SK-N-SH treated with all-trans-retinoic acid at 6 μM for 48 hours (cell line): ENCODE results near the gene USH2A.

ENCODE experiments used
- ATAC-seq: fragments of 200-7000 bp; cut with Tn5 transposase; 3 replicates; pipeline ENCODE4 v1.9.1; 2020; ENCODE audit warnings: mild to moderate bottlenecking, moderate library complexity
- ARNTL ChIP-seq: fragments of 450-650 bp; formaldehyde crosslinking; IDR thresholded peaks from 2 replicates; pipeline ENCODE4 v1.5.0; 2020; ENCODE audit warnings: low read depth, mild to moderate bottlenecking, moderate library complexity, borderline replicate concordance
- BACH2 ChIP-seq: fragments of 250-450 bp; sonication (Bioruptor Pico); IDR thresholded peaks from 2 replicates; pipeline ENCODE4 v1.9.0; 2021; ENCODE audit warnings: mild to moderate bottlenecking, borderline replicate concordance
- CSDC2 ChIP-seq: fragments of 250-450 bp; sonication (Bioruptor Pico); IDR thresholded peaks from 2 replicates; pipeline ENCODE4 v1.5.0; 2020; ENCODE audit warnings: mild to moderate bottlenecking, moderate library complexity
- ESRRG ChIP-seq: fragments of 250-450 bp; sonication (Bioruptor Pico); IDR thresholded peaks from 2 replicates; pipeline ENCODE4 v1.6.1; 2021; ENCODE audit warnings: mild to moderate bottlenecking
- GLIS3 ChIP-seq: fragments of 250-450 bp; sonication (Bioruptor Pico); IDR thresholded peaks from 2 replicates; pipeline ENCODE4 v1.5.0; 2020; ENCODE audit warnings: mild to moderate bottlenecking, moderate library complexity
- ISL1 ChIP-seq: fragments of 250-450 bp; sonication (Bioruptor Pico); IDR thresholded peaks from 2 replicates; pipeline ENCODE4 v2.1.2; 2022; ENCODE audit warnings: mild to moderate bottlenecking, moderate library complexity
- OSR1 ChIP-seq: fragments of 250-450 bp; sonication (Bioruptor Pico); IDR thresholded peaks from 2 replicates; pipeline ENCODE4 v1.8.0; 2022; ENCODE audit warnings: moderate library complexity, mild to moderate bottlenecking, inconsistent platforms
- RARB ChIP-seq: fragments of 250-450 bp; sonication (Bioruptor Pico); IDR thresholded peaks from 2 replicates; pipeline ENCODE4 v1.8.0; 2021; ENCODE audit warnings: mild to moderate bottlenecking, moderate library complexity
- SNAI2 ChIP-seq: fragments of 250-450 bp; sonication (Bioruptor Pico); IDR thresholded peaks from 2 replicates; pipeline ENCODE4 v1.5.0; 2020; ENCODE audit warnings: mild to moderate bottlenecking, moderate library complexity
- TCF4 ChIP-seq: fragments of 250-450 bp; sonication (Bioruptor Pico); IDR thresholded peaks from 2 replicates; pipeline ENCODE4 v1.8.0; 2021; ENCODE audit warnings: mild to moderate bottlenecking, moderate library complexity, borderline replicate concordance
- TOX ChIP-seq: fragments of 250-450 bp; sonication (Bioruptor Pico); IDR thresholded peaks from 2 replicates; pipeline ENCODE4 v1.8.0; 2021; ENCODE audit warnings: mild to moderate bottlenecking, moderate library complexity, borderline replicate concordance
- ZC3H10 ChIP-seq: fragments of 250-450 bp; sonication (Bioruptor Pico); IDR thresholded peaks from 2 replicates; pipeline ENCODE4 v1.5.1; 2021; ENCODE audit warnings: mild to moderate bottlenecking, moderate library complexity
- ZFP3 ChIP-seq: fragments of 250-450 bp; sonication (Bioruptor Pico); IDR thresholded peaks from 2 replicates; pipeline ENCODE4 v1.5.0; 2020; ENCODE audit warnings: mild to moderate bottlenecking, moderate library complexity
- ZFP30 ChIP-seq: fragments of 450-650 bp; formaldehyde crosslinking; IDR thresholded peaks from 2 replicates; pipeline ENCODE4 v1.5.0; 2022; ENCODE audit warnings: mild to moderate bottlenecking, moderate library complexity
- ZNF565 ChIP-seq: fragments of 450-650 bp; formaldehyde crosslinking; conservative IDR thresholded peaks from 2 replicates; pipeline ENCODE4 v1.5.0; 2020; ENCODE audit warnings: low read depth, mild to moderate bottlenecking, moderate library complexity
- ZNF70 ChIP-seq: fragments of 450-650 bp; formaldehyde crosslinking; IDR thresholded peaks from 2 replicates; pipeline ENCODE4 v1.5.0; 2020; ENCODE audit warnings: mild to moderate bottlenecking, moderate library complexity
- TF ChIP-seq, protein P1 (sequence below): fragments of 250-450 bp; sonication (Bioruptor Pico); IDR thresholded peaks from 2 replicates; pipeline ENCODE4 v1.5.1; 2021; ENCODE audit warnings: mild to moderate bottlenecking, moderate library complexity
- TF ChIP-seq, protein P2 (sequence below): fragments of 250-450 bp; sonication (Bioruptor Pico); IDR thresholded peaks from 2 replicates; pipeline ENCODE4 v1.5.0; 2020; ENCODE audit warnings: mild to moderate bottlenecking, moderate library complexity
- TF ChIP-seq, protein P3 (sequence below): fragments of 250-450 bp; sonication (Bioruptor Pico); IDR thresholded peaks from 2 replicates; pipeline ENCODE4 v1.8.0; 2020; ENCODE audit warnings: mild to moderate bottlenecking, moderate library complexity, borderline replicate concordance
- TF ChIP-seq, protein P4 (sequence below): fragments of 250-450 bp; sonication (Bioruptor Pico); IDR thresholded peaks from 2 replicates; pipeline ENCODE4 v1.5.1; 2020; ENCODE audit warnings: low read depth, mild to moderate bottlenecking, moderate library complexity
- TF ChIP-seq, protein P5 (sequence below): fragments of 250-450 bp; sonication (Bioruptor Pico); IDR thresholded peaks from 2 replicates; pipeline ENCODE4 v1.8.0; 2021; ENCODE audit warnings: low read depth, mild to moderate bottlenecking, moderate library complexity, borderline replicate concordance

USH2A gene

DNA sequence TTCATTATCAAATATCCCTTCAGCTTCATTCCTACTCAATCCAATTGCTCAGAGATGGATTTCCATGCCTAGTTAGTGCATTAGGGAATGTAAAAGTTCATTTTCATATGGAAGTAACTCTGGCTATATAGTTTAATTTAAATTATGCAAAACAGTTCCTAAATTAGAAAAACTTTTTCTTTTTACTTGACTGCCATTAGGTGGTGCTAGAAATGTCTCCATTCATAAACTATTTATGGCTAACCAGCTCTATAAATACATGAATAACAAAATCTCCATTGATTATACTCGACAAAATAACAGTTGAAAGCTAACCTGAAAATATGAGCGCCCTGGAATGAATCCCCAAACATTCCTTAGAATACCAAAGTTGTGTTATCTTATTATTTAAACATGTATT, 311.4 kb downstream of the USH2A start:
- TF ChIP-seq, protein P1, sequence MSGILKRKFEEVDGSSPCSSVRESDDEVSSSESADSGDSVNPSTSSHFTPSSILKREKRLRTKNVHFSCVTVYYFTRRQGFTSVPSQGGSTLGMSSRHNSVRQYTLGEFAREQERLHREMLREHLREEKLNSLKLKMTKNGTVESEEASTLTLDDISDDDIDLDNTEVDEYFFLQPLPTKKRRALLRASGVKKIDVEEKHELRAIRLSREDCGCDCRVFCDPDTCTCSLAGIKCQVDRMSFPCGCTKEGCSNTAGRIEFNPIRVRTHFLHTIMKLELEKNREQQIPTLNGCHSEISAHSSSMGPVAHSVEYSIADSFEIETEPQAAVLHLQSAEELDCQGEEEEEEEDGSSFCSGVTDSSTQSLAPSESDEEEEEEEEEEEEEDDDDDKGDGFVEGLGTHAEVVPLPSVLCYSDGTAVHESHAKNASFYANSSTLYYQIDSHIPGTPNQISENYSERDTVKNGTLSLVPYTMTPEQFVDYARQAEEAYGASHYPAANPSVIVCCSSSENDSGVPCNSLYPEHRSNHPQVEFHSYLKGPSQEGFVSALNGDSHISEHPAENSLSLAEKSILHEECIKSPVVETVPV: no peak
- no peak for TF ChIP-seq ESRRG (CRISPR knock-in tag)
- no peak for TF ChIP-seq ZFP3 (CRISPR knock-in tag)
- no peak for TF ChIP-seq TOX (CRISPR knock-in tag)
- no peak for TF ChIP-seq SNAI2 (CRISPR knock-in tag)
- ATAC-seq: peak; percentile 52; the same call in 2 of the 3 replicates

DNA sequence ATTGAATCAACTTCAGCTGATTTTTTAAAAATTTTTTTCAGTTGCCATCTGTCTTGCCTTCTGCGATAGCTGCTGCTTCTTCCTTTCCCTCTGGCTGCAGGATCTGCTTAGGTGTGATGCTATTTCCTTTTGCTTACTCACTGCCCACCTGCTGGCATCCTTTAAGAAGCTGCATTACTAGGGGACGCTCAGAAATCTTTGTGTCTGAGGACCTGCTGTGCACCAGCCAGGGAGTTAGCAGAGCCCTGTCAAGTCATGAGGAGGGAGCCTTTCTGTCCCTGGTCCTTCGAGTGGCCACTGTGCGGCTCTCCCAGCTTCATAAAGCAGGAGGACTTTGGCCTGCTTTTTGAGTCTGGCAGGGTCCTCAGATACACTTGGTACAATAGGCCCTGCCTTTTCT, 327.8 kb downstream of the USH2A start:
- no peak for ATAC-seq
- TF ChIP-seq TOX (CRISPR knock-in tag) (no peak), ZNF70 (CRISPR knock-in tag) (no peak), GLIS3 (CRISPR knock-in tag) (no peak), ISL1 (CRISPR knock-in tag) (no peak), RARB (no peak), TCF4 (CRISPR knock-in tag) (no peak), ZNF565 (no peak), CSDC2 (CRISPR knock-in tag) (no peak), OSR1 (CRISPR knock-in tag) (no peak), SNAI2 (CRISPR knock-in tag) (no peak), ZFP30 (no peak), ESRRG (CRISPR knock-in tag) (no peak), ZC3H10 (CRISPR knock-in tag) (no peak), ZFP3 (CRISPR knock-in tag) (no peak)
- TF ChIP-seq, protein P2, sequence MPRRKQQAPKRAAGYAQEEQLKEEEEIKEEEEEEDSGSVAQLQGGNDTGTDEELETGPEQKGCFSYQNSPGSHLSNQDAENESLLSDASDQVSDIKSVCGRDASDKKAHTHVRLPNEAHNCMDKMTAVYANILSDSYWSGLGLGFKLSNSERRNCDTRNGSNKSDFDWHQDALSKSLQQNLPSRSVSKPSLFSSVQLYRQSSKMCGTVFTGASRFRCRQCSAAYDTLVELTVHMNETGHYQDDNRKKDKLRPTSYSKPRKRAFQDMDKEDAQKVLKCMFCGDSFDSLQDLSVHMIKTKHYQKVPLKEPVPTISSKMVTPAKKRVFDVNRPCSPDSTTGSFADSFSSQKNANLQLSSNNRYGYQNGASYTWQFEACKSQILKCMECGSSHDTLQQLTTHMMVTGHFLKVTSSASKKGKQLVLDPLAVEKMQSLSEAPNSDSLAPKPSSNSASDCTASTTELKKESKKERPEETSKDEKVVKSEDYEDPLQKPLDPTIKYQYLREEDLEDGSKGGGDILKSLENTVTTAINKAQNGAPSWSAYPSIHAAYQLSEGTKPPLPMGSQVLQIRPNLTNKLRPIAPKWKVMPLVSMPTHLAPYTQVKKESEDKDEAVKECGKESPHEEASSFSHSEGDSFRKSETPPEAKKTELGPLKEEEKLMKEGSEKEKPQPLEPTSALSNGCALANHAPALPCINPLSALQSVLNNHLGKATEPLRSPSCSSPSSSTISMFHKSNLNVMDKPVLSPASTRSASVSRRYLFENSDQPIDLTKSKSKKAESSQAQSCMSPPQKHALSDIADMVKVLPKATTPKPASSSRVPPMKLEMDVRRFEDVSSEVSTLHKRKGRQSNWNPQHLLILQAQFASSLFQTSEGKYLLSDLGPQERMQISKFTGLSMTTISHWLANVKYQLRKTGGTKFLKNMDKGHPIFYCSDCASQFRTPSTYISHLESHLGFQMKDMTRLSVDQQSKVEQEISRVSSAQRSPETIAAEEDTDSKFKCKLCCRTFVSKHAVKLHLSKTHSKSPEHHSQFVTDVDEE: no peak
- TF ChIP-seq, protein P1: no peak
- TF ChIP-seq, protein P3, sequence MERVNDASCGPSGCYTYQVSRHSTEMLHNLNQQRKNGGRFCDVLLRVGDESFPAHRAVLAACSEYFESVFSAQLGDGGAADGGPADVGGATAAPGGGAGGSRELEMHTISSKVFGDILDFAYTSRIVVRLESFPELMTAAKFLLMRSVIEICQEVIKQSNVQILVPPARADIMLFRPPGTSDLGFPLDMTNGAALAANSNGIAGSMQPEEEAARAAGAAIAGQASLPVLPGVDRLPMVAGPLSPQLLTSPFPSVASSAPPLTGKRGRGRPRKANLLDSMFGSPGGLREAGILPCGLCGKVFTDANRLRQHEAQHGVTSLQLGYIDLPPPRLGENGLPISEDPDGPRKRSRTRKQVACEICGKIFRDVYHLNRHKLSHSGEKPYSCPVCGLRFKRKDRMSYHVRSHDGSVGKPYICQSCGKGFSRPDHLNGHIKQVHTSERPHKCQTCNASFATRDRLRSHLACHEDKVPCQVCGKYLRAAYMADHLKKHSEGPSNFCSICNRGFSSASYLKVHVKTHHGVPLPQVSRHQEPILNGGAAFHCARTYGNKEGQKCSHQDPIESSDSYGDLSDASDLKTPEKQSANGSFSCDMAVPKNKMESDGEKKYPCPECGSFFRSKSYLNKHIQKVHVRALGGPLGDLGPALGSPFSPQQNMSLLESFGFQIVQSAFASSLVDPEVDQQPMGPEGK: no peak
- TF ChIP-seq, protein P4, sequence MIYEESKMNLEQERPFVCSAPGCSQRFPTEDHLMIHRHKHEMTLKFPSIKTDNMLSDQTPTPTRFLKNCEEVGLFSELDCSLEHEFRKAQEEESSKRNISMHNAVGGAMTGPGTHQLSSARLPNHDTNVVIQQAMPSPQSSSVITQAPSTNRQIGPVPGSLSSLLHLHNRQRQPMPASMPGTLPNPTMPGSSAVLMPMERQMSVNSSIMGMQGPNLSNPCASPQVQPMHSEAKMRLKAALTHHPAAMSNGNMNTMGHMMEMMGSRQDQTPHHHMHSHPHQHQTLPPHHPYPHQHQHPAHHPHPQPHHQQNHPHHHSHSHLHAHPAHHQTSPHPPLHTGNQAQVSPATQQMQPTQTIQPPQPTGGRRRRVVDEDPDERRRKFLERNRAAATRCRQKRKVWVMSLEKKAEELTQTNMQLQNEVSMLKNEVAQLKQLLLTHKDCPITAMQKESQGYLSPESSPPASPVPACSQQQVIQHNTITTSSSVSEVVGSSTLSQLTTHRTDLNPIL (CRISPR knock-in tag): no peak

DNA sequence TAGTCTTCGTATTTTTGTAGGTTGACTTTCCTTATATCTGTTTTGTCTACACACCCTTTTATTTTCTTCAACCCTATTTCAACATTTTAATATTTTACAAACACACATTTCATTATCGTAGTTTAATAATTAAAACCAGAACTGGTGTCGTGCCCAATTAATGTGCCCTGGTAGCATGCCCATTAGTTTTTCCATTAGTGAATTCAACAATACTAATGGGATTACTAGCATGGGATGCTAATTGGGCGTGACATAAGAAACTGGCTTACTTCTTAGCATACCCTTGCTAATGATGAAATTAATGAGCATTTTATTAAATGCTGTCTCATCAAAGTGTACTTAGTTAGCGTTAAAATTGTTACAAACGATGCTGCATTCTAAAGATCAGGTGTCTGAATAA, 332.7 kb downstream of the USH2A start:
- no peak for ATAC-seq
- no peak for TF ChIP-seq OSR1 (CRISPR knock-in tag)
- TF ChIP-seq, protein P1: no peak
- no peak for TF ChIP-seq ARNTL (CRISPR knock-in tag)
- TF ChIP-seq TCF4 (CRISPR knock-in tag): no peak
- TF ChIP-seq SNAI2 (CRISPR knock-in tag): no peak
- TF ChIP-seq, protein P4 (CRISPR knock-in tag): no peak
- no peak for TF ChIP-seq ZNF565
- TF ChIP-seq, protein P3: no peak
- no peak for TF ChIP-seq ZFP30
- no peak for TF ChIP-seq ESRRG (CRISPR knock-in tag)
- TF ChIP-seq BACH2 (CRISPR knock-in tag): no peak
- TF ChIP-seq, protein P5, sequence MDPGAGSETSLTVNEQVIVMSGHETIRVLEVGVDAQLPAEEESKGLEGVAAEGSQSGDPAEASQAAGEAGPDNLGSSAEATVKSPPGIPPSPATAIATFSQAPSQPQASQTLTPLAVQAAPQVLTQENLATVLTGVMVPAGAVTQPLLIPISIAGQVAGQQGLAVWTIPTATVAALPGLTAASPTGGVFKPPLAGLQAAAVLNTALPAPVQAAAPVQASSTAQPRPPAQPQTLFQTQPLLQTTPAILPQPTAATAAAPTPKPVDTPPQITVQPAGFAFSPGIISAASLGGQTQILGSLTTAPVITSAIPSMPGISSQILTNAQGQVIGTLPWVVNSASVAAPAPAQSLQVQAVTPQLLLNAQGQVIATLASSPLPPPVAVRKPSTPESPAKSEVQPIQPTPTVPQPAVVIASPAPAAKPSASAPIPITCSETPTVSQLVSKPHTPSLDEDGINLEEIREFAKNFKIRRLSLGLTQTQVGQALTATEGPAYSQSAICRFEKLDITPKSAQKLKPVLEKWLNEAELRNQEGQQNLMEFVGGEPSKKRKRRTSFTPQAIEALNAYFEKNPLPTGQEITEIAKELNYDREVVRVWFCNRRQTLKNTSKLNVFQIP (CRISPR knock-in tag): no peak
- TF ChIP-seq RARB: no peak
- TF ChIP-seq, all 23 proteins: peak for 0
